ENCODE results near the gene BCAS3. TPM values are rescaled to one million over a fixed set of nuclear protein-coding genes. Genes with fewer than 3 reads are reported as not detected.

BCAS3 gene
- polyA plus RNA-seq, 3 donors, result 10.3 to 19.1 (median 14.7) TPM

DNA sequence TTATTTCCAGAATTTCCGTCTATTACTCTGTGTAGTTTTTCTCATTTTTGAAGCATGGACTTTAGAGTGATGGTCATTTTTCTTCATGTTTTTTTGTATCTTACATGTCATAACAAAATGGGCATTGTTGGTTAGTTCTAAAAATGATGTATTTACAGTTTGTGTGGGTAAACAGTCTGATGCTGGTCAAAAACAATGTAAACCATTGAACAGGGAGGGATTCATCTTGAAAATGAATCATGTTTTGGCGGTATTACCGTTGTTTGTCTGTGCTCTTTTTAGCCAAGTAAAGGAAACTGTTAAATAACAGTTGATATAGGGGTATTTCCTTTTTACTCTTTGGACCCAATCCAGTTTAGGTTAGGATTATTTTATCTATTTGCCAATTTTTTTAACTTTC, 315.8 kb downstream of the BCAS3 start:
- no peak overlapping the region for H3K4me3 Mint-ChIP-seq
- Histone ChIP-seq H3K4me2 (replicated peaks; ENCODE audit: extremely low read depth, low read length, poor library complexity, severe bottlenecking) (no peak overlapping the region), H4K20me1 (ENCODE audit: insufficient read depth, low read length) (no peaks in the 10 kb centered on the region), H2AFZ (ENCODE audit: insufficient read depth, low read depth, low read length, poor library complexity, severe bottlenecking) (no peak overlapping the region), H3K79me2 (ENCODE audit: insufficient read depth, low read length) (no peaks in the 10 kb centered on the region), H3K27me3 (ENCODE audit: control insufficient read depth in 2 of 2, insufficient read depth in 2 of 2, low read length in 2 of 2) (no peaks in the 10 kb centered on the region), H3K27ac (ENCODE audit: low read depth in 1 of 2, low read length in 2 of 2) (no peak overlapping the region), H3K4me3 (replicated peaks in 1 of 3; ENCODE audit: low read depth in 2 of 3, low read length in 3 of 3) (no peak overlapping the region), H3K4me1 (ENCODE audit: control insufficient read depth in 1 of 2, insufficient read depth in 2 of 2, low read length in 2 of 2) (no peaks in the 10 kb centered on the region), H3K9me3 (replicated peaks in 1 of 2; ENCODE audit: control insufficient read depth in 1 of 2, insufficient read depth in 1 of 2, low read length in 2 of 2) (no peaks in the 10 kb centered on the region), H3K9ac (ENCODE audit: insufficient read depth, low read length, poor library complexity, severe bottlenecking) (no peak overlapping the region), H3K36me3 (replicated peaks in 1 of 2; ENCODE audit: control insufficient read depth in 1 of 2, insufficient read depth in 2 of 2, low read length in 2 of 2) (no peaks in the 10 kb centered on the region)
- no peaks in the 10 kb centered on the region for H3K4me1 Mint-ChIP-seq
- no peak for DNase-seq
- peaks cover 1 to 3% (median 3%) of the 10 kb centered on the region in 3 donors for H3K27me3 Mint-ChIP-seq (ENCODE audit: low read depth in 3 of 3)
- TF ChIP-seq, protein P1, sequence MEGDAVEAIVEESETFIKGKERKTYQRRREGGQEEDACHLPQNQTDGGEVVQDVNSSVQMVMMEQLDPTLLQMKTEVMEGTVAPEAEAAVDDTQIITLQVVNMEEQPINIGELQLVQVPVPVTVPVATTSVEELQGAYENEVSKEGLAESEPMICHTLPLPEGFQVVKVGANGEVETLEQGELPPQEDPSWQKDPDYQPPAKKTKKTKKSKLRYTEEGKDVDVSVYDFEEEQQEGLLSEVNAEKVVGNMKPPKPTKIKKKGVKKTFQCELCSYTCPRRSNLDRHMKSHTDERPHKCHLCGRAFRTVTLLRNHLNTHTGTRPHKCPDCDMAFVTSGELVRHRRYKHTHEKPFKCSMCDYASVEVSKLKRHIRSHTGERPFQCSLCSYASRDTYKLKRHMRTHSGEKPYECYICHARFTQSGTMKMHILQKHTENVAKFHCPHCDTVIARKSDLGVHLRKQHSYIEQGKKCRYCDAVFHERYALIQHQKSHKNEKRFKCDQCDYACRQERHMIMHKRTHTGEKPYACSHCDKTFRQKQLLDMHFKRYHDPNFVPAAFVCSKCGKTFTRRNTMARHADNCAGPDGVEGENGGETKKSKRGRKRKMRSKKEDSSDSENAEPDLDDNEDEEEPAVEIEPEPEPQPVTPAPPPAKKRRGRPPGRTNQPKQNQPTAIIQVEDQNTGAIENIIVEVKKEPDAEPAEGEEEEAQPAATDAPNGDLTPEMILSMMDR (IDR thresholded peaks at IDR 0.05), result no peak
- intact Hi-C loops (cut with micrococcal nuclease), result no loop called here
- no peak overlapping the region for H3K27ac Mint-ChIP-seq
- H3K9me3 Mint-ChIP-seq, result peaks cover 0 to 2% (median 0%) of the 10 kb centered on the region in 7 donors
- WGBS (ENCODE audit: insufficient coverage), result no CpG with 5 or more reads among the region's 3 CpGs
- H3K36me3 Mint-ChIP-seq, result no peaks in the 10 kb centered on the region

- no peaks in the 10 kb centered on the region for H4K20me1 ChIP-seq (ENCODE audit: insufficient read depth, low read length)
- H2AFZ ChIP-seq (ENCODE audit: insufficient read depth, low read depth, low read length, poor library complexity, severe bottlenecking), result no peak overlapping the region
- no peaks in the 10 kb centered on the region for H3K36me3 Mint-ChIP-seq
- TF ChIP-seq, protein P1 (IDR thresholded peaks at IDR 0.05), result no peak
- no peaks in the 10 kb centered on the region for H3K36me3 ChIP-seq (replicated peaks in 1 of 2; ENCODE audit: control insufficient read depth in 1 of 2, insufficient read depth in 2 of 2, low read length in 2 of 2)
- H3K4me3 Mint-ChIP-seq, result no peak overlapping the region
- H3K4me3 ChIP-seq (replicated peaks in 1 of 3; ENCODE audit: low read depth in 2 of 3, low read length in 3 of 3), result no peak overlapping the region
- H3K27me3 ChIP-seq (ENCODE audit: control insufficient read depth in 2 of 2, insufficient read depth in 2 of 2, low read length in 2 of 2), result no peaks in the 10 kb centered on the region
- intact Hi-C loops (cut with micrococcal nuclease), result no loop called here
- no peak overlapping the region for H3K27ac Mint-ChIP-seq
- no peaks in the 10 kb centered on the region for H3K79me2 ChIP-seq (ENCODE audit: insufficient read depth, low read length)
- no peak for DNase-seq
- no peaks in the 10 kb centered on the region for H3K9me3 Mint-ChIP-seq
- no peak overlapping the region for H3K9ac ChIP-seq (ENCODE audit: insufficient read depth, low read length, poor library complexity, severe bottlenecking)
- no peaks in the 10 kb centered on the region for H3K9me3 ChIP-seq (replicated peaks in 1 of 2; ENCODE audit: control insufficient read depth in 1 of 2, insufficient read depth in 1 of 2, low read length in 2 of 2)
- H3K4me1 ChIP-seq (ENCODE audit: control insufficient read depth in 1 of 2, insufficient read depth in 2 of 2, low read length in 2 of 2), result no peaks in the 10 kb centered on the region
- no peaks in the 10 kb centered on the region for H3K4me1 Mint-ChIP-seq
- H3K27ac ChIP-seq (ENCODE audit: low read depth in 1 of 2, low read length in 2 of 2), result no peak overlapping the region
- H3K27me3 Mint-ChIP-seq (ENCODE audit: low read depth in 3 of 3), result peaks cover 0 to 5% (median 3%) of the 10 kb centered on the region in 3 donors
- no peak overlapping the region for H3K4me2 ChIP-seq (replicated peaks; ENCODE audit: extremely low read depth, low read length, poor library complexity, severe bottlenecking)
These were observed 318.0 kb downstream of the BCAS3 start for GRCh38 chr17:60995680-60996079.

Measured in CD14-positive monocyte (primary cell).